ENCODE results near the gene LMX1B.

LMX1B gene

DNA sequence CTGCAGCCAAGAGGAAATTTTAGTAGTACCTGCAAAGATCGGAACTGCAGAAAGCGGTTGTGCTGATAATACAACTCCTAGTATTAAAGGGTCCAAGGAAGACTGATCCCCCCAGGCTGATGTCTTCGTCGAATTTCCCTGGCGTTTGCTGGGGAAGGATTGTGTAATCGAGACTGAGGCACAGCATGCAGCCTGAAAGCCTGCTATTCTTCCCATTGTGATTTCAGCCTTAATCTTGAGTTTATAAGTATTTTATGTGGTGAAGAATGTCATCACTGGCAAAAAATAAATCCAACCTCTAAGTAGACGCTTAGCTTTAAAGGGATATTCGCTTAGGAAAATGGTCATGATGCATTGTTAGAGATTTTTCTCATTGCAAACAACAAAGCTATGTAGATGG is 21.3 kb upstream of the LMX1B start:
- H3K4me3 ChIP-seq: no peak overlapping the region
- no peak overlapping the region for H3K27ac ChIP-seq
- no peak for TF ChIP-seq EZH2 (IDR thresholded peaks at IDR 0.05)
- TF ChIP-seq FOXP2 (optimal IDR thresholded peaks at IDR 0.05; ENCODE audit: control extremely low read depth, extremely low read length, insufficient read depth): no peak
- no peak for TF ChIP-seq POLR2AphosphoS5 (IDR thresholded peaks at IDR 0.05; ENCODE audit: borderline replicate concordance, low read depth, low read length)

DNA sequence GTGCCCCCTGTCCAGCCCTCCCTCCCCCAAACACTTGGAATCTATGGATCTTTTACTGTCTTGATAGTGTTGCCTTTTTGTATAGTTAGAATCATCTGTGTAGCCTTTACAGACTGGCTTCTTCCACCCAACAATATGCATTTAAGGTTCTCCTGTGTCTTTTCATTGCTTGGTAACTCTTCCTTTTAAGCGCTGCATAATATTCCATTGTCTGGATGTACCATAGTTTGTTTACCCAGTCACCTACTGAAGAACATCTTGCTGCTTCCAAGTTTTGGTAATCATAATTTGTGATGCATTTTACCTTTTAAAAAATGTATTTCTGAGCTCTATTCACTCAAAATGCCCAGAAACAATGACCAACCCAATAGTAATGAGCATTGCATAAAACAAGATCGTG is 17.7 kb upstream of the LMX1B start:
- Histone ChIP-seq H3K9me3 (ENCODE audit: low read depth, low read length) (no peaks in the 10 kb centered on the region), H3K27ac (no peak overlapping the region), H3K9ac (ENCODE audit: insufficient read length) (no peak overlapping the region), H3K36me3 (ENCODE audit: insufficient read depth, low read length) (no peaks in the 10 kb centered on the region), H3K4me3 (no peak overlapping the region)
- no peak for TF ChIP-seq FOXP2 (optimal IDR thresholded peaks at IDR 0.05; ENCODE audit: control extremely low read depth, extremely low read length, insufficient read depth)
- no peak for TF ChIP-seq POLR2AphosphoS5 (IDR thresholded peaks at IDR 0.05; ENCODE audit: borderline replicate concordance, low read depth, low read length)
- no peak for TF ChIP-seq EZH2 (IDR thresholded peaks at IDR 0.05)
- no peak for DNase-seq (ENCODE audit: low read depth, low spot score)

More for the DNA sequence above, 21.3 kb upstream of the LMX1B start:
- DNase-seq (ENCODE audit: low read depth, low spot score): peak; percentile 34
- H3K9me3 ChIP-seq (ENCODE audit: low read depth, low read length): no peaks in the 10 kb centered on the region
- H3K9ac ChIP-seq (ENCODE audit: insufficient read length): no peak overlapping the region
- H3K36me3 ChIP-seq (ENCODE audit: insufficient read depth, low read length): no peaks in the 10 kb centered on the region

DNA sequence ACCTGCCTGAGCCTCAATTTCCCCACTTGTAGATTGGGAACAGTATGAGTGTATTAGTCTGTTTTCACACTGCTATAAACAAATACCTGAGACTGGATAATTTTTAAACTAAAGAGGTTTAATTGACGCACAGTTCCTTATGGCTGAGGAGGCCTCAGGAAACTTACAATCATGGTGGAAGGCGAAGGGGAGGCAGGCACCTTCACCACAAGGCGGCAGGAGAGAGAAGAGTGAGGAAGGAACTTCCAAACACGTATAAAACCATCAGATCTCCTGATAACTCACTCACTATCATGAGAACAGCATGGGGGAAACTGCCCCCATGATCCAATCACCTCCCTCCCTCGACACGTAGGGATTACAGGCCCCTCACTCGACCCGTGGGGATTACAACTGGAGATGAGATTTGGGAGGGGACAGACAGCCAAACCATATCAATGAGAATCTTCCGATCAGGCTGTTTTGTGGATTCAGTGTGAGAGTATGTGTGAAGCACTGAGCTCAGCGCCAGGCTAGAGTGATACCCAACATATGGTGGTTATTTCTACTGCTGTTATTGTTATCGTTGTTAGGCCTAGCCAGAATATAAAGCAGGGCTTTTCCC is 14.6 kb upstream of the LMX1B start:
- Histone ChIP-seq H3K27ac (no peak overlapping the region), H3K4me3 (no peak overlapping the region), H3K9me3 (ENCODE audit: low read depth, low read length) (no peaks in the 10 kb centered on the region), H3K36me3 (ENCODE audit: insufficient read depth, low read length) (no peaks in the 10 kb centered on the region), H3K9ac (ENCODE audit: insufficient read length) (no peak overlapping the region)
- no peak for TF ChIP-seq POLR2AphosphoS5 (IDR thresholded peaks at IDR 0.05; ENCODE audit: borderline replicate concordance, low read depth, low read length)
- TF ChIP-seq EZH2 (IDR thresholded peaks at IDR 0.05): no peak
- no peak for TF ChIP-seq FOXP2 (optimal IDR thresholded peaks at IDR 0.05; ENCODE audit: control extremely low read depth, extremely low read length, insufficient read depth)
- DNase-seq (ENCODE audit: low read depth, low spot score): no peak

DNA sequence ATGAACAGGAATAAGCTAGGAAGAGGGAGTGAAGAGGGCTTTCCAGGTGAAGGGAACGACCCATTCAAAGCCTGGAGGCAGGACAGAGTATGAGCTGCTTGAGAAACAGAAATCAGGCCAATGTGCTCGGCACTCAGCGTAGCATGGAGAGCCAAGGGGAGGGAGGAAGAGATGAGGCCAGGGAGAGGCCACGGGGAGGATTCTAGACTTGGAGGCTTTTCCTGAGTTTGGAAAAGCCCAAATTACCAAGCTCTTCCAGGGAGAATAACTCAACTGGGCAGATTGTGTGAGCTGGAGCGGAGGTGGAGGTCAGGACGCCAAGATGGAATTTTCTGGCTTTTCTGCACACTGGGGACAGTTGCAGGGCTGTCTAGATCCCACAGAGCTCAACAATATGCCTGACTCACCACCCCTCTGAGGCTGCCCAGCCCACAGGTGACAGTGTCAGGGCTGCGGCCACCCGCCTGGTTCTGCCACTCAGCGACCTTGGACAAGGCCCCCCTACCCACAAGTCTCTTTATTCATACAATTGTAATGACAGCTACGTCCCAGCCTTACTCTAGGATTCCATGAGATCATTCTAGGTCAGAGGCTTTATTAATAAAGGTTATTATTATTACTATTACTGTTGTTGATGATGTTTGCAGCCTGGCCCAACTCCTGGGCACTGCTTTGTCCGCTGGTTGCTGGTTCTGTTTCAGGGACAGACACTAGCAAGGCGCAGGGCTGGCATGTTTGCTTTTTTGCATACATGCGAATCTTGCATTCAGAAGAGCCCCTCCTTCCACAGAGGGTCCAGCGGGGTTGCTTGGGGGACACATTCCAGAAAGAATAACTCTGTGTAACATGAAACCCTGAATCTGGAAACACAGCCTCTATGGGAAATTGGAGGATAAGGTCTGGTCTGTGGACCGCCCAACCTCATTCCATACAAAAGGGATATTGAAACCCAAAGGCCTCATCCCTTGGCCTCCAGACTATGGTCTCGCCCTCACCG is 9.4 kb upstream of the LMX1B start:
- H3K36me3 ChIP-seq (ENCODE audit: insufficient read depth, low read length): no peaks in the 10 kb centered on the region
- no peak overlapping the region for H3K9ac ChIP-seq (ENCODE audit: insufficient read length)
- no peaks in the 10 kb centered on the region for H3K9me3 ChIP-seq (ENCODE audit: low read depth, low read length)
- no peak overlapping the region for H3K4me3 ChIP-seq
- DNase-seq (ENCODE audit: low read depth, low spot score): no peak
- H3K27ac ChIP-seq: no peak overlapping the region
- TF ChIP-seq EZH2 (IDR thresholded peaks at IDR 0.05): no peak
- TF ChIP-seq FOXP2 (optimal IDR thresholded peaks at IDR 0.05; ENCODE audit: control extremely low read depth, extremely low read length, insufficient read depth): no peak
- no peak for TF ChIP-seq POLR2AphosphoS5 (IDR thresholded peaks at IDR 0.05; ENCODE audit: borderline replicate concordance, low read depth, low read length)

DNA sequence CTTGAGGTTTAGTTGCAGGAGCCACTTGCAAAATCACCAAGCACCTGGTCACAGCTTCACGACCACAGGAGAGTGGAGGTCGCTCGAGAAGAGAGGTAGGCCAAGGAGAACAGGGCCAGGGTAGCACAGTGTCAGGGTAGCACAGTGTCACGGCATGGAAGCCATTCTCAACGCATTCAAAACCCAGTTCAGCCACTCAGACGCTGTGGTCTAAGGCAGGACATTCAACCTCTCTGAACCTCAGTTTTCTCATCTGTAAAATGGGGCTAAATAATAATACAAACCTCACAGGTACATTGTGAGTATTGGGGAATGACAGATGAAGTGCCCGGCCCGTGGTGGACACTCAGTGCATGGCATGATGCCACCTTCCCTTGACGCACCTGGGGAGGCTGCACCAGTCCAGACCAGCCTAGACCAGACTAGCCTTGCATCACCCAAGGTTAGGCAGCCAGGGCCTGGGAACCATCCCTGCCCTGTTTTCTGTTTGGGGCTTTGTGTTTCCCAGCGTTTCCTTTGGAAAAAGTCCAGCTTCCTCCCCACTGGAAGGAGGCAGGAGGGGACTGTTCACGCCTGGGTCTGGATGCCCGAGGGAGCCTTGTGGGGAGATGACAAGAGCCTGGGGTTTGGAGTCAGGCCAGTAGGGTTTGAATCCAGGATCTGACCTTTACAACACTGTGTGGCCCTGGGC is 7.8 kb upstream of the LMX1B start:
- TF ChIP-seq FOXP2 (optimal IDR thresholded peaks at IDR 0.05; ENCODE audit: control extremely low read depth, extremely low read length, insufficient read depth) (no peak), POLR2AphosphoS5 (IDR thresholded peaks at IDR 0.05; ENCODE audit: borderline replicate concordance, low read depth, low read length) (no peak), EZH2 (IDR thresholded peaks at IDR 0.05) (no peak)
- no peak overlapping the region for H3K27ac ChIP-seq
- DNase-seq (ENCODE audit: low read depth, low spot score): no peak
- no peaks in the 10 kb centered on the region for H3K36me3 ChIP-seq (ENCODE audit: insufficient read depth, low read length)
- H3K4me3 ChIP-seq: no peak overlapping the region
- H3K9ac ChIP-seq (ENCODE audit: insufficient read length): no peak overlapping the region
- no peaks in the 10 kb centered on the region for H3K9me3 ChIP-seq (ENCODE audit: low read depth, low read length)

DNA sequence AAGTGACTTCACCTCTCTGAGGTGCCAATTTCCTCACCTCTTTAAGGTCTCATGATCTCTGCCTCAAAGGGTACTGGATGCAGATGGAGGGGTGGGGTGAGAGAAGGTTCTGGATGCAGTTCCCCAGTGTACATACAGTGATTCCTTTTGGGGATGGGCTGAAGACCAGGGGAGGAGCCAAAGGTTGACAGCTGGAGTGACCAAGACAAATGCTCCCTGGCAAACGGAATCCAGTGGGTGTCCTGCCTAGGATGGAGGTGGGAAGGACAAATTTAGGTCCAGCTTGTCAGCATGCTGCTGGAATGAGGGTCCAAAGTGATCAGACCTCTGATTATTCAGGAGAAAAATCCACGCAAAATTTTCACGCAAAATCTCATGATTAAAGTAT is 7.3 kb upstream of the LMX1B start:
- no peak overlapping the region for H3K27ac ChIP-seq
- no peaks in the 10 kb centered on the region for H3K36me3 ChIP-seq (ENCODE audit: insufficient read depth, low read length)
- DNase-seq (ENCODE audit: low read depth, low spot score): no peak
- no peak overlapping the region for H3K9ac ChIP-seq (ENCODE audit: insufficient read length)
- H3K9me3 ChIP-seq (ENCODE audit: low read depth, low read length): no peaks in the 10 kb centered on the region
- TF ChIP-seq EZH2 (IDR thresholded peaks at IDR 0.05): no peak
- no peak for TF ChIP-seq FOXP2 (optimal IDR thresholded peaks at IDR 0.05; ENCODE audit: control extremely low read depth, extremely low read length, insufficient read depth)
- no peak for TF ChIP-seq POLR2AphosphoS5 (IDR thresholded peaks at IDR 0.05; ENCODE audit: borderline replicate concordance, low read depth, low read length)
- H3K4me3 ChIP-seq: no peak overlapping the region

DNA sequence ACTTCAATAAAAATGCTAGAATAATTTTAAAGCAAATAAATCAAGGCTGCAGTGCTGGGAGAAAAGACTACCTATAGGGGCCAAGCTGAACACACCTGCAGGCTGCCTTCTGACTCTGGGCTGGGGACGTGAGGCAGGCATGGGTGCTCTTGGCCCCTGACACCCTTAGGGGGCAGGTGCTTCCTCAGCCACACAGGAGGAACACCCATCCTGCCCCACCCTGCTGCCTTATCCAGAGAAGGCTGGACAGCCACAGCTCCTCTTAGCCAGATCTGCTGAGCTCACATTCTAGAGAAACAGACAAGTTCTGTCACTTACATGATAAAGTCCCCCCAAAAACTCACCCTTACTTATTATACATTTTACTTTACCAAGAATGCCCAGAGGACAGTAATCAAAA is 6.6 kb upstream of the LMX1B start:
- no peak overlapping the region for H3K27ac ChIP-seq
- no peaks in the 10 kb centered on the region for H3K36me3 ChIP-seq (ENCODE audit: insufficient read depth, low read length)
- no peak for DNase-seq (ENCODE audit: low read depth, low spot score)
- TF ChIP-seq EZH2 (IDR thresholded peaks at IDR 0.05) (no peak), FOXP2 (optimal IDR thresholded peaks at IDR 0.05; ENCODE audit: control extremely low read depth, extremely low read length, insufficient read depth) (no peak), POLR2AphosphoS5 (IDR thresholded peaks at IDR 0.05; ENCODE audit: borderline replicate concordance, low read depth, low read length) (no peak)
- H3K9me3 ChIP-seq (ENCODE audit: low read depth, low read length): no peaks in the 10 kb centered on the region
- H3K9ac ChIP-seq (ENCODE audit: insufficient read length): no peak overlapping the region
- H3K4me3 ChIP-seq: no peak overlapping the region

DNA sequence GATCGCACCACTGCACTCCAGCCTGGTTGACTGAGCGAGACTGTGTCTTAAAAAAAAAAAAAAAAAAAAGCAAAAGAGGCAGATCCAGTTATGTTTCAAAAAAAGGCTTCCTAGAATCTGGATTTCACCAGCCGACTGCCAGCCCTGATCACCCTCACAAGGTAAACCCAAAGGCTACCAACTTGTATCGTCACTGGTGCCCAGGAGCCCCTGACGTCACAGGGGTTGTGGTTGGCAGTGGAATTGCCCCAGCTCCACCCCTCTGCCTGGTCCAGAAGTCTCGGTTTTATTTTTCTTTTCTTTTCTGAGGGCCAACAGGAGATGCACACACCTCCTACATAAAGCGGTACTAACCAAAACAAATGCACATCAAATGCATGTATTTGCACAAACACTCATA is 6.0 kb upstream of the LMX1B start:
- Histone ChIP-seq H3K9me3 (ENCODE audit: low read depth, low read length) (no peaks in the 10 kb centered on the region), H3K27ac (no peak overlapping the region), H3K4me3 (no peak overlapping the region), H3K9ac (ENCODE audit: insufficient read length) (no peak overlapping the region), H3K36me3 (ENCODE audit: insufficient read depth, low read length) (no peaks in the 10 kb centered on the region)
- no peak for TF ChIP-seq EZH2 (IDR thresholded peaks at IDR 0.05)
- TF ChIP-seq POLR2AphosphoS5 (IDR thresholded peaks at IDR 0.05; ENCODE audit: borderline replicate concordance, low read depth, low read length): no peak
- no peak for TF ChIP-seq FOXP2 (optimal IDR thresholded peaks at IDR 0.05; ENCODE audit: control extremely low read depth, extremely low read length, insufficient read depth)
- no peak for DNase-seq (ENCODE audit: low read depth, low spot score)

All from SK-N-MC (cell line).